Activated CD8-positive, alpha-beta memory T cell treated with anti-CD3 and anti-CD28 coated beads for 24 hours (primary cell): ENCODE measurements around the gene ZNF362.

Experiments used
- DNase-seq: peaks from one replicate; pipeline ENCODE4 v3.0.0-alpha.2; 2020

The ZNF362 gene

GRCh38 chr1:33246171-33246570 lies 10.1 kb upstream of the ZNF362 start:
- DNase-seq, result no peak

GRCh38 chr1:33247545-33247944 lies 8.7 kb upstream of the ZNF362 start:
- DNase-seq, result no peak

- DNase-seq, result no peak
Observed at GRCh38 chr1:33248244-33248643, 8.0 kb upstream of the ZNF362 start.

- DNase-seq, result no peak
Observed at GRCh38 chr1:33249422-33249821, 6.9 kb upstream of the ZNF362 start.

GRCh38 chr1:33250217-33250616 lies 6.1 kb upstream of the ZNF362 start:
- DNase-seq, result no peak

- DNase-seq, result no peak
Observed at GRCh38 chr1:33250724-33251123, 5.6 kb upstream of the ZNF362 start.

- no peak for DNase-seq
Observed at GRCh38 chr1:33254491-33254890, 1.8 kb upstream of the ZNF362 start.

- DNase-seq, result peak; percentile 72
Observed at GRCh38 chr1:33255347-33256220, 708 bp upstream of the ZNF362 start.

GRCh38 chr1:33256221-33256470 lies 146 bp upstream of the ZNF362 start:
- DNase-seq, result no peak

GRCh38 chr1:33257207-33257771 lies 997 bp downstream of the ZNF362 start:
- DNase-seq, result no peak

GRCh38 chr1:33257772-33258712 lies 1.8 kb downstream of the ZNF362 start:
- DNase-seq, result no peak

GRCh38 chr1:33258788-33259274 lies 2.5 kb downstream of the ZNF362 start:
- DNase-seq, result no peak

GRCh38 chr1:33259879-33260278 lies 3.6 kb downstream of the ZNF362 start:
- DNase-seq, result no peak

GRCh38 chr1:33260439-33260838 lies 4.1 kb downstream of the ZNF362 start:
- DNase-seq, result no peak

- DNase-seq, result no peak
Observed at GRCh38 chr1:33261344-33261743, 5.1 kb downstream of the ZNF362 start.

GRCh38 chr1:33263890-33264504 lies 7.7 kb downstream of the ZNF362 start:
- DNase-seq, result no peak

- no peak for DNase-seq
Observed at GRCh38 chr1:33265780-33266605, 9.7 kb downstream of the ZNF362 start.

- DNase-seq, result no peak
Observed at GRCh38 chr1:33266766-33267165, 10.5 kb downstream of the ZNF362 start.

GRCh38 chr1:33267468-33268205 lies 11.3 kb downstream of the ZNF362 start:
- no peak for DNase-seq

- DNase-seq, result no peak
Observed at GRCh38 chr1:33268457-33268856, 12.2 kb downstream of the ZNF362 start.

- no peak for DNase-seq
Observed at GRCh38 chr1:33268927-33269610, 12.8 kb downstream of the ZNF362 start.
